ENCODE data around the gene ALPP. TPM values are rescaled to one million over a fixed set of nuclear protein-coding genes. Genes with fewer than 3 reads are reported as not detected.

ALPP gene
- total RNA-seq, 2 experiments from 2014 or later, result not detected

- no peak overlapping the region for H3K4me3 ChIP-seq (ENCODE audit: low read length)
- ChIA-PET POLR2A (no interaction called here), CTCF (no interaction called here)
- H3K36me3 Mint-ChIP-seq (ENCODE audit: low read depth), result peaks cover 6% of the 10 kb centered on the region
- H3K27me3 ChIP-seq (ENCODE audit: control insufficient read depth in 1 of 2, insufficient read depth in 2 of 2, low read length in 2 of 2), result no peaks in the 10 kb centered on the region
- no peaks in the 10 kb centered on the region for H3K4me1 ChIP-seq (ENCODE audit: insufficient read depth, low read length)
- H3K36me3 ChIP-seq (ENCODE audit: insufficient read depth, low read length), result peaks cover 3% of the 10 kb centered on the region
- no peaks in the 10 kb centered on the region for H3K9me3 Mint-ChIP-seq
- no peaks in the 10 kb centered on the region for H3K27me3 Mint-ChIP-seq
- DNase-seq (peak in 1 of 14 experiments; percentile 25), ATAC-seq (ENCODE audit: poor library complexity) (no peak)
- H3K4me3 Mint-ChIP-seq, result no peak overlapping the region
- peak overlapping the region; percentile 42 for H3K27ac Mint-ChIP-seq
- intact Hi-C loops (cut with DNase I, micrococcal nuclease), result loop anchor here in 1 of 2 experiments (10.0 kb wide), 1 partner anchor 105 kb away; no protein-coding TSS in a partner anchor
- H3K27ac ChIP-seq (ENCODE audit: low read depth in 1 of 2, low read length in 2 of 2), result no peak overlapping the region
- no peaks in the 10 kb centered on the region for H3K4me1 Mint-ChIP-seq (ENCODE audit: low read depth)
- TF ChIP-seq, protein P1, sequence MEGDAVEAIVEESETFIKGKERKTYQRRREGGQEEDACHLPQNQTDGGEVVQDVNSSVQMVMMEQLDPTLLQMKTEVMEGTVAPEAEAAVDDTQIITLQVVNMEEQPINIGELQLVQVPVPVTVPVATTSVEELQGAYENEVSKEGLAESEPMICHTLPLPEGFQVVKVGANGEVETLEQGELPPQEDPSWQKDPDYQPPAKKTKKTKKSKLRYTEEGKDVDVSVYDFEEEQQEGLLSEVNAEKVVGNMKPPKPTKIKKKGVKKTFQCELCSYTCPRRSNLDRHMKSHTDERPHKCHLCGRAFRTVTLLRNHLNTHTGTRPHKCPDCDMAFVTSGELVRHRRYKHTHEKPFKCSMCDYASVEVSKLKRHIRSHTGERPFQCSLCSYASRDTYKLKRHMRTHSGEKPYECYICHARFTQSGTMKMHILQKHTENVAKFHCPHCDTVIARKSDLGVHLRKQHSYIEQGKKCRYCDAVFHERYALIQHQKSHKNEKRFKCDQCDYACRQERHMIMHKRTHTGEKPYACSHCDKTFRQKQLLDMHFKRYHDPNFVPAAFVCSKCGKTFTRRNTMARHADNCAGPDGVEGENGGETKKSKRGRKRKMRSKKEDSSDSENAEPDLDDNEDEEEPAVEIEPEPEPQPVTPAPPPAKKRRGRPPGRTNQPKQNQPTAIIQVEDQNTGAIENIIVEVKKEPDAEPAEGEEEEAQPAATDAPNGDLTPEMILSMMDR (IDR thresholded peaks at IDR 0.05), result no peak
- H3K9me3 ChIP-seq (ENCODE audit: control insufficient read depth in 1 of 2, insufficient read depth in 1 of 2, low read length in 2 of 2), result no peaks in the 10 kb centered on the region
These were observed 39.1 kb upstream of the ALPP start for GRCh38 chr2:232339121-232340081.

- no peak overlapping the region for H3K4me3 ChIP-seq (ENCODE audit: low read length)
- peaks cover 6% of the 10 kb centered on the region for H3K36me3 Mint-ChIP-seq (ENCODE audit: low read depth)
- no peaks in the 10 kb centered on the region for H3K9me3 ChIP-seq (ENCODE audit: control insufficient read depth in 1 of 2, insufficient read depth in 1 of 2, low read length in 2 of 2)
- intact Hi-C loops (cut with DNase I, micrococcal nuclease), result no loop called here
- H3K27ac Mint-ChIP-seq, result no peak overlapping the region
- no peak overlapping the region for H3K4me3 Mint-ChIP-seq
- H3K27ac ChIP-seq (ENCODE audit: low read depth in 1 of 2, low read length in 2 of 2), result no peak overlapping the region
- TF ChIP-seq, protein P1 (IDR thresholded peaks at IDR 0.05), result no peak
- no peaks in the 10 kb centered on the region for H3K4me1 Mint-ChIP-seq (ENCODE audit: low read depth)
- no peaks in the 10 kb centered on the region for H3K4me1 ChIP-seq (ENCODE audit: insufficient read depth, low read length)
- DNase-seq (no peak), ATAC-seq (ENCODE audit: poor library complexity) (no peak)
- peaks cover 3% of the 10 kb centered on the region for H3K36me3 ChIP-seq (ENCODE audit: insufficient read depth, low read length)
- POLR2A ChIA-PET, result no interaction called here
- CTCF ChIA-PET, result no interaction called here
- H3K9me3 Mint-ChIP-seq, result no peaks in the 10 kb centered on the region
- no peaks in the 10 kb centered on the region for H3K27me3 Mint-ChIP-seq
- H3K27me3 ChIP-seq (ENCODE audit: control insufficient read depth in 1 of 2, insufficient read depth in 2 of 2, low read length in 2 of 2), result no peaks in the 10 kb centered on the region
These were observed 38.2 kb upstream of the ALPP start for GRCh38 chr2:232340171-232340935.

DNA sequence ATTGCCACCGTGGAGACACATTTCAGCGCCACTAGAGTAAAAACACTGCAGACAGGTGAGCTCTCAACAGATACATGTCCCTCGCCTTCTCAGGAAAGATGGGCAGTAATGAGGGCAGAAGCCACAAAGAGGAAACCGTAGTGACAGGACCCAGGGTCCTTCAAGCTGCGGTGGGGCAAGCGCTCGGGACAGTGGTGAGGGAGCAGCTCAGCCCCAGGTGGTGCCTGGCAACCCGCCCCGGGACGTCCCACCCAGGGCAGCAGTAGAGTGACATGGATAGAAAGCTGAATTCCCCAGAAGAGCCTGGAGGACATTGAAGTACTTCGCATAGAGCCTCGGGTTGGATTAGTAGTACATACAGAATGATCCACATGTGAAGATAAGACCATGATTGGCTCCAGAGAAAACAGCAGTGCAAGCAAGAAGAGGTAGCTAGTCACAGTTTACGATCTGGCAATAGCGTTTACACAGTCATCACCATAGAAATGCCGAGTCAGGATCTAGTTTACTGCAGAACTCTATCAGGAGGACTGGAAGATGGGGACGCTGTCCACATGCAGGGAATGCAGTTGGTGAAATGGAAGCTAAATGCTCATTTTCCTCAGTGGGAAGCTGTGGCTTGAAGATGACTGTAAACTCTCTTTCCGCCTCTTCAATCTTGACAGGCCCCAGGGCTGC, 37.4 kb upstream of the ALPP start:
- no peak for DNase-seq
- no peak overlapping the region for H3K27ac Mint-ChIP-seq

More for the DNA sequence above, 37.4 kb upstream of the ALPP start:
- H3K4me1 ChIP-seq (ENCODE audit: insufficient read depth, low read length), result no peaks in the 10 kb centered on the region
- Mint-ChIP-seq H3K4me3 (no peak overlapping the region), H3K27me3 (no peaks in the 10 kb centered on the region), H3K36me3 (ENCODE audit: low read depth) (peaks cover 6% of the 10 kb centered on the region), H3K4me1 (ENCODE audit: low read depth) (no peaks in the 10 kb centered on the region), H3K9me3 (no peaks in the 10 kb centered on the region)
- TF ChIP-seq, protein P1 (IDR thresholded peaks at IDR 0.05), result no peak
- no peaks in the 10 kb centered on the region for H3K27me3 ChIP-seq (ENCODE audit: control insufficient read depth in 1 of 2, insufficient read depth in 2 of 2, low read length in 2 of 2)
- ATAC-seq (ENCODE audit: poor library complexity), result no peak
- H3K27ac ChIP-seq (ENCODE audit: low read depth in 1 of 2, low read length in 2 of 2), result no peak overlapping the region
- intact Hi-C loops (cut with DNase I, micrococcal nuclease), result no loop called here
- ChIA-PET CTCF (no interaction called here), POLR2A (no interaction called here)
- no peak overlapping the region for H3K4me3 ChIP-seq (ENCODE audit: low read length)
- no peaks in the 10 kb centered on the region for H3K9me3 ChIP-seq (ENCODE audit: control insufficient read depth in 1 of 2, insufficient read depth in 1 of 2, low read length in 2 of 2)
- no peaks in the 10 kb centered on the region for H3K36me3 ChIP-seq (ENCODE audit: insufficient read depth, low read length)

Data from CD4-positive, alpha-beta T cell (primary cell).